Endothelial cell of umbilical vein (primary cell): ENCODE results near the gene PUS1. TPM values are rescaled to one million over a fixed set of nuclear protein-coding genes. Genes with fewer than 3 reads are reported as not detected.

Experiments
- BruUV-seq: library from RNA; stranded (reverse); fragments of 400-500 nt; replicated peaks from 2 replicates; lab custom pipeline; 2021; lab: Mats Ljungman, UMichigan
- CTCF ChIA-PET: fragments of 300-600, 350-600 bp; sonication (Branson Sonifier 250); formaldehyde crosslinking; loops from one replicate; lab custom pipeline; 2021; ENCODE audit warnings: antibody characterized with exemption, inconsistent platforms; lab: Charles Lee
- POLR2A ChIA-PET: fragments of 300-600, 350-600 bp; sonication (Branson Sonifier 250); formaldehyde crosslinking; loops from one replicate; lab custom pipeline; 2021; ENCODE audit warnings: antibody characterized with exemption, inconsistent platforms; lab: Charles Lee
- DNase-seq: peaks from one replicate; pipeline ENCODE4 v3.0.0-alpha.2; 2011; ENCODE audit warnings: low read depth, low spot score
- FAIRE-seq: peaks from 2 replicates; lab custom pipeline; 2011; peaks lifted over from hg19 to GRCh38; lab: Jason Lieb, UNC
- H2AFZ ChIP-seq: 2 replicates; pipeline ENCODE4 v1.6.0; 2012; ENCODE audit warnings: low read depth, low read length, control low read depth, inconsistent platforms
- H3K27ac ChIP-seq: 2 replicates; pipeline ENCODE4 v1.5.1; 2011; ENCODE audit warnings: low read depth, mild to moderate bottlenecking, control low read depth, low read length, moderate library complexity; ENCODE audit not compliant: insufficient read depth
- H3K27me3 ChIP-seq, 2 experiments: 2 replicates each; pipeline versions ENCODE4 v1.6.0 to v1.6.1; 2011; ENCODE audit warnings: low read length in 2 of 2, mixed read lengths in 1 of 2; ENCODE audit not compliant: control insufficient read depth in 2 of 2, insufficient read depth in 2 of 2
- H3K36me3 ChIP-seq, 2 experiments: 2 replicates in 1 of 2; 3 replicates in 1 of 2; pipeline ENCODE4 v1.5.1; 2011; ENCODE audit warnings: low read length in 2 of 2, mild to moderate bottlenecking in 1 of 2, moderate library complexity in 1 of 2; ENCODE audit not compliant: control insufficient read depth in 2 of 2, insufficient read depth in 2 of 2; ENCODE audit errors: extremely low read depth in 1 of 2
- H3K4me1 ChIP-seq: 3 replicates; pipeline ENCODE4 v1.5.1; 2011; ENCODE audit warnings: mild to moderate bottlenecking, low read length; ENCODE audit not compliant: control insufficient read depth, insufficient read depth; ENCODE audit errors: extremely low read depth
- H3K4me2 ChIP-seq: 2 replicates; pipeline ENCODE4 v1.6.1; 2011; ENCODE audit warnings: low read length, control low read depth, mixed read lengths; ENCODE audit not compliant: insufficient read depth
- H3K4me3 ChIP-seq, 3 experiments: fragments of 200-600 bp in 1 of 3; sonication (generic), shearing (Covaris generic) in 1 of 3; replicated peaks in 1 of 3; 2 replicates each; pipeline ENCODE4 v1.5.1; 2011 to 2016; ENCODE audit warnings: control low read depth in 3 of 3, low read length in 3 of 3, mild to moderate bottlenecking in 2 of 3, inconsistent platforms in 1 of 3, low read depth in 1 of 3, moderate library complexity in 1 of 3; ENCODE audit not compliant: insufficient read depth in 1 of 3
- H3K79me2 ChIP-seq: 2 replicates; pipeline ENCODE4 v1.6.0; 2012; ENCODE audit warnings: low read length, inconsistent platforms; ENCODE audit not compliant: control insufficient read depth, insufficient read depth
- H3K9ac ChIP-seq: replicated peaks from 2 replicates; pipeline ENCODE3; 2011; ENCODE audit warnings: low read length, control low read depth; ENCODE audit not compliant: insufficient read depth; ENCODE audit errors: extremely low read depth
- H3K9me1 ChIP-seq: replicated peaks from 3 replicates; pipeline ENCODE4 v1.6.0; 2011; ENCODE audit warnings: mild to moderate bottlenecking, low read length; ENCODE audit not compliant: control insufficient read depth, insufficient read depth; ENCODE audit errors: extremely low read depth
- H3K9me3 ChIP-seq: replicated peaks from 2 replicates; pipeline ENCODE4 v1.5.1; 2012; ENCODE audit warnings: low read length, inconsistent platforms; ENCODE audit not compliant: control insufficient read depth, insufficient read depth
- H4K20me1 ChIP-seq: replicated peaks from 2 replicates; pipeline ENCODE3; 2011; ENCODE audit warnings: mild to moderate bottlenecking, low read length; ENCODE audit not compliant: control insufficient read depth, insufficient read depth; ENCODE audit errors: extremely low read depth
- CTCF ChIP-seq, 2 donors: IDR thresholded peaks; 1 replicate in 1 of 2; 2 replicates in 1 of 2; pipeline ENCODE4 v1.5.1; 2011; ENCODE audit warnings: low read length in 2 of 2, mild to moderate bottlenecking in 2 of 2, moderate library complexity in 2 of 2, control low read depth in 1 of 2, inconsistent platforms in 1 of 2, low read depth in 1 of 2; ENCODE audit not compliant: insufficient read depth in 1 of 2; ENCODE audit errors: extremely low read depth in 1 of 2
- EZH2 ChIP-seq: IDR thresholded peaks from 2 replicates; pipeline ENCODE4 v1.6.1; 2012; ENCODE audit warnings: borderline replicate concordance, low read depth, mild to moderate bottlenecking, moderate library complexity, low read length, inconsistent platforms; ENCODE audit not compliant: severe bottlenecking
- FOS ChIP-seq: IDR thresholded peaks from 2 replicates; pipeline ENCODE4 v1.6.1; 2011; ENCODE audit warnings: mild to moderate bottlenecking, low read length, moderate library complexity, borderline replicate concordance; ENCODE audit not compliant: insufficient read depth
- GATA2 ChIP-seq: IDR thresholded peaks from 2 replicates; pipeline ENCODE4 v1.7.0; 2011; ENCODE audit warnings: low read depth, mild to moderate bottlenecking, moderate library complexity, mixed read lengths, low read length; ENCODE audit not compliant: insufficient read length, insufficient read depth
- JUN ChIP-seq: IDR thresholded peaks from 2 replicates; pipeline ENCODE4 v1.6.1; 2011; ENCODE audit warnings: borderline replicate concordance, low read depth; ENCODE audit not compliant: insufficient read length, insufficient read depth
- MAX ChIP-seq: IDR thresholded peaks from 2 replicates; pipeline ENCODE4 v1.6.1; 2011; ENCODE audit not compliant: insufficient read depth, insufficient read length
- POLR2A ChIP-seq: IDR thresholded peaks from 2 replicates; pipeline ENCODE4 v1.6.1; 2012; ENCODE audit warnings: low read depth, mild to moderate bottlenecking, control low read depth, low read length
- POLR2AphosphoS5 ChIP-seq: IDR thresholded peaks from 2 replicates; pipeline ENCODE4 v1.6.1; 2012; ENCODE audit warnings: low read depth, mild to moderate bottlenecking, control low read depth, low read length, moderate library complexity; ENCODE audit not compliant: insufficient read depth
- dilution Hi-C: fragments of 300-500 bp; cut with MboI; formaldehyde crosslinking; loops from one replicate; pipeline ENCODE4 v1.15.0; 2019; ENCODE audit warnings: low sequenced_read_pairs; ENCODE audit not compliant: extremely low pct_ligation_motif_present
- intact Hi-C: fragments of 100-400 bp; cut with micrococcal nuclease; formaldehyde crosslinking; loops from one replicate; pipeline ENCODE4 v1.10.0; 2022
- polyA plus RNA-seq, 4 experiments: library from polyadenylated mRNA; depleted of rRNA in 3 of 4; stranded (reverse) in 3 of 4; unstranded in 1 of 4; fragments of >200 nt; gene quantifications; 2 replicates each; pipeline versions ENCODE4 v1.2.1 to v1.2.3, GENCODE V29; 2011 to 2012; ENCODE audit warnings: missing spikeins in 1 of 4
- total RNA-seq: library from RNA; stranded (reverse); gene quantifications from 2 replicates; pipeline ENCODE4 v1.2.3, GENCODE V29; 2021

The PUS1 gene
- total and polyA plus RNA-seq, 2 donors (not counting 3 experiments of a cell fraction or from before 2014, with no cell fraction given) = 33.9 to 52.2 TPM

GRCh38 chr12:131929581-131930456 is 743 bp downstream of the PUS1 start:
- intact Hi-C loops = loop anchor here (1.0 to 2.0 kb wide), 3 partner anchors 17 to 34 kb away; partner anchors contain the start of gene EP400
- Histone ChIP-seq H3K4me3 (peak overlapping the region; percentile 62 to 96 (median 79)), H3K9me3 (no peaks in the 10 kb centered on the region), H3K9me1 (no peaks in the 10 kb centered on the region), H3K9ac (peak overlapping the region; percentile 83), H3K4me1 (peaks cover 8% of the 10 kb centered on the region), H2AFZ (peak overlapping the region; percentile 56), H3K36me3 (peaks cover 13 to 22% of the 10 kb centered on the region in 2 experiments), H3K27me3 (no peaks in the 10 kb centered on the region), H3K27ac (peak overlapping the region; percentile 57), H3K79me2 (peaks cover 24% of the 10 kb centered on the region), H4K20me1 (no peaks in the 10 kb centered on the region), H3K4me2 (peak overlapping the region; percentile 86)
- no peak for TF ChIP-seq CTCF (IDR thresholded peaks at IDR 0.05; ENCODE audit: extremely low read depth in 1 of 2, insufficient read depth in 1 of 2, low read depth in 1 of 2, low read length in 2 of 2)
- no peak for TF ChIP-seq MAX
- TF ChIP-seq FOS = no peak
- no peak for TF ChIP-seq EZH2
- peak; percentile 17 for TF ChIP-seq POLR2A
- no peak for TF ChIP-seq POLR2AphosphoS5
- no peak for TF ChIP-seq GATA2
- TF ChIP-seq JUN = no peak
- dilution Hi-C loops = no loop called here
- FAIRE-seq (no peak), DNase-seq (peak; percentile 19)
- POLR2A ChIA-PET = interaction anchor here (0.6 kb wide), 4 partner anchors 8 to 1138 kb away, joined by 3 to 7 read pairs (median 3); no protein-coding TSS in a partner anchor
- CTCF ChIA-PET = interaction anchor here (1.0 to 1.1 kb wide), 3 partner anchors 8 to 94 kb away, joined by 3 to 7 read pairs (median 4); no protein-coding TSS in a partner anchor
- no TSS peak for BruUV-seq
